ENCODE results near the gene SCTR. TPM values are rescaled to one million over a fixed set of nuclear protein-coding genes. Genes with fewer than 3 reads are reported as not detected.

Gene SCTR
- total and polyA plus RNA-seq, 2 of the 13 experiments (the other 11 are each of a cell fraction or from before 2014, with no cell fraction given), result not detected

DNA sequence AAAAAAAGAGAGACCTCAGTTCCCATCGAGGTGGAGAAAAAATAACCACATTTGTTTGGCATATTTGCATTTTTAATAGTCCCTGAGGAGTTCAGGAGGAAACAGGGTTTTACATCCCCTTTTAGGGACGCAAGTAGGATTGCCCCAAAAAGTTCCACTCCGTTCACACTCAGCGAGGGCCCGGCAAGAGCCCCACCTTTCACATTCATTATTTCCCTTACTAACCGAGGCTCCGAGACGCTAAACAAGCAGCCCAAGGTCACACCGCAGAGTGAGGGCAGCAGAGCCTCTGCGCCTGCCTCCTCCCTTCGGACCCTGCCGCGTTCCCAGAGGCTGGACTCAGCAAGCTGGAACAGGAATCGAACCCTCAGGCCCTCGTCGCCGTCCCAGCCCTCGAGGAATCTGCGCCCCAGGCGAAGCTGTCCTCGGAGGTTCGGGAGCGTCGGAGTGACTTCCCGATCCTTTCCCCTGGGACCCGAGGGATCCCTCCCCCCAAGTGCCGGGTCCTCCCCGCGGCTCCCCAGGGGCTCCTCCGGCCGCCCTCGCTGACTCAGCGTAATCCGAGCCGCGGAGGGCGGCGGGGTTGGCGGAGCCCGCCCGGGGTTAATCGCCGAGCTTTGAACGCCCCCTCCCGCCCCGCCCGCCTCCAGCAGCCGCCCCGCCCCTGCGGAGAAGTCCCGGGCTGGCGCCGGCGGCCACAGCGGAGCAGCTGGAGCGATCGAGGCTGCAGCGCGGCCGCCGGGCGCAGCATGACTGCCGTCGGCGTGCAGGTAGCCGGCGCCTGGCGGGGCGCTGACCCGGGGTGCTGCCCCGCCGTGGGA is 92.9 kb downstream of the SCTR start, which contains the start of gene TMEM37 (continued):
- TF ChIP-seq, protein P1, sequence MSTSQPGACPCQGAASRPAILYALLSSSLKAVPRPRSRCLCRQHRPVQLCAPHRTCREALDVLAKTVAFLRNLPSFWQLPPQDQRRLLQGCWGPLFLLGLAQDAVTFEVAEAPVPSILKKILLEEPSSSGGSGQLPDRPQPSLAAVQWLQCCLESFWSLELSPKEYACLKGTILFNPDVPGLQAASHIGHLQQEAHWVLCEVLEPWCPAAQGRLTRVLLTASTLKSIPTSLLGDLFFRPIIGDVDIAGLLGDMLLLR (CRISPR knock-in tag; IDR thresholded peaks at IDR 0.05), result peak; percentile 52
- TF ChIP-seq ZNF468 (CRISPR knock-in tag; IDR thresholded peaks at IDR 0.05) (no peak), ZFP82 (CRISPR knock-in tag; IDR thresholded peaks at IDR 0.05; ENCODE audit: borderline replicate concordance) (peak; percentile 80; the same call in 1 of the 2 replicates), ZNF34 (CRISPR knock-in tag; IDR thresholded peaks at IDR 0.05; ENCODE audit: borderline replicate concordance) (peak; percentile 96; the same call in 1 of the 2 replicates), NBN (conservative IDR thresholded peaks at IDR 0.05) (no peak), ZNF101 (CRISPR knock-in tag; IDR thresholded peaks at IDR 0.05; ENCODE audit: borderline replicate concordance, low read depth) (peak; percentile 89; the same call in 1 of the 2 replicates), IRF2 (CRISPR knock-in tag; IDR thresholded peaks at IDR 0.05) (peak; percentile 65; the same call in 1 of the 2 replicates), MIER2 (CRISPR knock-in tag; IDR thresholded peaks at IDR 0.05) (no peak), NRL (CRISPR knock-in tag; IDR thresholded peaks at IDR 0.05; ENCODE audit: borderline replicate concordance) (0 out of 2 replicates have a peak, but pooled peaks have one; percentile 61), PCBP1 (IDR thresholded peaks at IDR 0.05; ENCODE audit: borderline replicate concordance, low read depth, low read length) (no peak), TRIM24 (CRISPR knock-in tag; IDR thresholded peaks at IDR 0.05) (no peak), ZNF296 (CRISPR knock-in tag; conservative IDR thresholded peaks at IDR 0.05) (no peak), ELF4 (CRISPR knock-in tag; IDR thresholded peaks at IDR 0.05; ENCODE audit: borderline replicate concordance) (0 out of 2 replicates have a peak, but pooled peaks have one; percentile 22)
- TF ChIP-seq, protein P2, sequence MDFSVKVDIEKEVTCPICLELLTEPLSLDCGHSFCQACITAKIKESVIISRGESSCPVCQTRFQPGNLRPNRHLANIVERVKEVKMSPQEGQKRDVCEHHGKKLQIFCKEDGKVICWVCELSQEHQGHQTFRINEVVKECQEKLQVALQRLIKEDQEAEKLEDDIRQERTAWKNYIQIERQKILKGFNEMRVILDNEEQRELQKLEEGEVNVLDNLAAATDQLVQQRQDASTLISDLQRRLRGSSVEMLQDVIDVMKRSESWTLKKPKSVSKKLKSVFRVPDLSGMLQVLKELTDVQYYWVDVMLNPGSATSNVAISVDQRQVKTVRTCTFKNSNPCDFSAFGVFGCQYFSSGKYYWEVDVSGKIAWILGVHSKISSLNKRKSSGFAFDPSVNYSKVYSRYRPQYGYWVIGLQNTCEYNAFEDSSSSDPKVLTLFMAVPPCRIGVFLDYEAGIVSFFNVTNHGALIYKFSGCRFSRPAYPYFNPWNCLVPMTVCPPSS (IDR thresholded peaks at IDR 0.05), result no peak
- TF ChIP-seq, protein P3, sequence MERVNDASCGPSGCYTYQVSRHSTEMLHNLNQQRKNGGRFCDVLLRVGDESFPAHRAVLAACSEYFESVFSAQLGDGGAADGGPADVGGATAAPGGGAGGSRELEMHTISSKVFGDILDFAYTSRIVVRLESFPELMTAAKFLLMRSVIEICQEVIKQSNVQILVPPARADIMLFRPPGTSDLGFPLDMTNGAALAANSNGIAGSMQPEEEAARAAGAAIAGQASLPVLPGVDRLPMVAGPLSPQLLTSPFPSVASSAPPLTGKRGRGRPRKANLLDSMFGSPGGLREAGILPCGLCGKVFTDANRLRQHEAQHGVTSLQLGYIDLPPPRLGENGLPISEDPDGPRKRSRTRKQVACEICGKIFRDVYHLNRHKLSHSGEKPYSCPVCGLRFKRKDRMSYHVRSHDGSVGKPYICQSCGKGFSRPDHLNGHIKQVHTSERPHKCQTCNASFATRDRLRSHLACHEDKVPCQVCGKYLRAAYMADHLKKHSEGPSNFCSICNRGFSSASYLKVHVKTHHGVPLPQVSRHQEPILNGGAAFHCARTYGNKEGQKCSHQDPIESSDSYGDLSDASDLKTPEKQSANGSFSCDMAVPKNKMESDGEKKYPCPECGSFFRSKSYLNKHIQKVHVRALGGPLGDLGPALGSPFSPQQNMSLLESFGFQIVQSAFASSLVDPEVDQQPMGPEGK (CRISPR knock-in tag; IDR thresholded peaks at IDR 0.05), result peak; percentile 95
- TF ChIP-seq, protein P4, sequence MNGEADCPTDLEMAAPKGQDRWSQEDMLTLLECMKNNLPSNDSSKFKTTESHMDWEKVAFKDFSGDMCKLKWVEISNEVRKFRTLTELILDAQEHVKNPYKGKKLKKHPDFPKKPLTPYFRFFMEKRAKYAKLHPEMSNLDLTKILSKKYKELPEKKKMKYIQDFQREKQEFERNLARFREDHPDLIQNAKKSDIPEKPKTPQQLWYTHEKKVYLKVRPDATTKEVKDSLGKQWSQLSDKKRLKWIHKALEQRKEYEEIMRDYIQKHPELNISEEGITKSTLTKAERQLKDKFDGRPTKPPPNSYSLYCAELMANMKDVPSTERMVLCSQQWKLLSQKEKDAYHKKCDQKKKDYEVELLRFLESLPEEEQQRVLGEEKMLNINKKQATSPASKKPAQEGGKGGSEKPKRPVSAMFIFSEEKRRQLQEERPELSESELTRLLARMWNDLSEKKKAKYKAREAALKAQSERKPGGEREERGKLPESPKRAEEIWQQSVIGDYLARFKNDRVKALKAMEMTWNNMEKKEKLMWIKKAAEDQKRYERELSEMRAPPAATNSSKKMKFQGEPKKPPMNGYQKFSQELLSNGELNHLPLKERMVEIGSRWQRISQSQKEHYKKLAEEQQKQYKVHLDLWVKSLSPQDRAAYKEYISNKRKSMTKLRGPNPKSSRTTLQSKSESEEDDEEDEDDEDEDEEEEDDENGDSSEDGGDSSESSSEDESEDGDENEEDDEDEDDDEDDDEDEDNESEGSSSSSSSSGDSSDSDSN (CRISPR knock-in tag; IDR thresholded peaks at IDR 0.05), result peak; percentile 86
- TF ChIP-seq, protein P5, sequence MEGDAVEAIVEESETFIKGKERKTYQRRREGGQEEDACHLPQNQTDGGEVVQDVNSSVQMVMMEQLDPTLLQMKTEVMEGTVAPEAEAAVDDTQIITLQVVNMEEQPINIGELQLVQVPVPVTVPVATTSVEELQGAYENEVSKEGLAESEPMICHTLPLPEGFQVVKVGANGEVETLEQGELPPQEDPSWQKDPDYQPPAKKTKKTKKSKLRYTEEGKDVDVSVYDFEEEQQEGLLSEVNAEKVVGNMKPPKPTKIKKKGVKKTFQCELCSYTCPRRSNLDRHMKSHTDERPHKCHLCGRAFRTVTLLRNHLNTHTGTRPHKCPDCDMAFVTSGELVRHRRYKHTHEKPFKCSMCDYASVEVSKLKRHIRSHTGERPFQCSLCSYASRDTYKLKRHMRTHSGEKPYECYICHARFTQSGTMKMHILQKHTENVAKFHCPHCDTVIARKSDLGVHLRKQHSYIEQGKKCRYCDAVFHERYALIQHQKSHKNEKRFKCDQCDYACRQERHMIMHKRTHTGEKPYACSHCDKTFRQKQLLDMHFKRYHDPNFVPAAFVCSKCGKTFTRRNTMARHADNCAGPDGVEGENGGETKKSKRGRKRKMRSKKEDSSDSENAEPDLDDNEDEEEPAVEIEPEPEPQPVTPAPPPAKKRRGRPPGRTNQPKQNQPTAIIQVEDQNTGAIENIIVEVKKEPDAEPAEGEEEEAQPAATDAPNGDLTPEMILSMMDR (CRISPR knock-in tag; IDR thresholded peaks at IDR 0.05), result 0 out of 2 replicates have a peak, but pooled peaks have one; percentile 2
- TF ChIP-seq, protein P6, sequence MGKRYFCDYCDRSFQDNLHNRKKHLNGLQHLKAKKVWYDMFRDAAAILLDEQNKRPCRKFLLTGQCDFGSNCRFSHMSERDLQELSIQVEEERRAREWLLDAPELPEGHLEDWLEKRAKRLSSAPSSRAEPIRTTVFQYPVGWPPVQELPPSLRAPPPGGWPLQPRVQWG (CRISPR knock-in tag; IDR thresholded peaks at IDR 0.05; ENCODE audit: borderline replicate concordance, low read depth), result no peak
